SK-N-SH (cell line): ENCODE measurements around the gene CPSF3. TPM values are rescaled to one million over a fixed set of nuclear protein-coding genes. Genes with fewer than 3 reads are reported as not detected.

ENCODE experiments used
- CTCF ChIA-PET: fragments of 300-600, 350-600 bp; formaldehyde crosslinking; extraction: SDS; loops from one replicate; lab custom pipeline; 2021; lab: Yijun Ruan, JAX
- POLR2A ChIA-PET: fragments of 350-600 bp; sonication (Branson Sonifier 250); formaldehyde crosslinking; extraction: SDS; loops from one replicate; lab custom pipeline; 2020; ENCODE audit warnings: antibody characterized with exemption, inconsistent platforms; lab: Yijun Ruan, JAX
- DNase-seq: peaks from one replicate; pipeline ENCODE4 v3.0.0; 2012
- H2AFZ ChIP-seq: fragments of 200-600 bp; sonication (generic); 2 replicates; pipeline ENCODE4 v1.8.1; 2016; ENCODE audit warnings: antibody characterized with exemption, mild to moderate bottlenecking, low read depth
- H3F3A ChIP-seq: fragments of 200-600 bp; sonication (generic); replicated peaks from 2 replicates; pipeline ENCODE3; 2016; ENCODE audit warnings: antibody characterized with exemption, mild to moderate bottlenecking; ENCODE audit not compliant: insufficient read depth
- H3K27ac ChIP-seq, 2 experiments: fragments of 200-500 bp in 1 of 2; fragments of 200-600 bp in 1 of 2; sonication (Bioruptor generic) in 1 of 2; sonication (generic), shearing (Covaris generic) in 1 of 2; 2 replicates each; pipeline versions ENCODE4 v1.5.1 to v1.6.1; 2014 to 2016; ENCODE audit warnings: low read depth in 2 of 2, inconsistent platforms in 1 of 2, low read length in 1 of 2, mild to moderate bottlenecking in 1 of 2, mixed read lengths in 1 of 2
- H3K27me3 ChIP-seq: fragments of 200-600 bp; sonication (generic), shearing (Covaris generic); 2 replicates; pipeline ENCODE4 v1.6.1; 2016; ENCODE audit warnings: mixed run types; ENCODE audit not compliant: insufficient read depth
- H3K36me3 ChIP-seq, 2 experiments: fragments of 200-500 bp in 1 of 2; fragments of 200-600 bp in 1 of 2; sonication (Bioruptor generic) in 1 of 2; sonication (generic) in 1 of 2; replicated peaks in 1 of 2; 2 replicates each; pipeline versions ENCODE3 to v1.5.1; 2014 to 2016; ENCODE audit warnings: low read length in 1 of 2, mild to moderate bottlenecking in 1 of 2; ENCODE audit not compliant: insufficient read depth in 2 of 2, control insufficient read depth in 1 of 2
- H3K4me1 ChIP-seq, 2 experiments: fragments of 200-500 bp in 1 of 2; fragments of 200-600 bp in 1 of 2; sonication (Bioruptor generic) in 1 of 2; sonication (generic), shearing (Covaris generic) in 1 of 2; 2 replicates each; pipeline versions ENCODE4 v1.5.1 to v1.6.1; 2014 to 2016; ENCODE audit warnings: low read depth in 1 of 2, low read length in 1 of 2, mixed run types in 1 of 2; ENCODE audit not compliant: insufficient read depth in 2 of 2, control insufficient read depth in 1 of 2
- H3K4me2 ChIP-seq: fragments of 200-600 bp; sonication (generic), shearing (Covaris generic); 2 replicates; pipeline ENCODE4 v1.6.1; 2017; ENCODE audit warnings: mixed run types
- H3K4me3 ChIP-seq, 2 experiments: fragments of 200-500 bp in 1 of 2; fragments of 200-600 bp in 1 of 2; sonication (Bioruptor generic) in 1 of 2; sonication (generic), shearing (Covaris generic) in 1 of 2; 2 replicates each; pipeline versions ENCODE4 v1.5.1 to v1.8.1; 2014 to 2016; ENCODE audit warnings: low read depth in 2 of 2, inconsistent platforms in 1 of 2, low read length in 1 of 2, mild to moderate bottlenecking in 1 of 2, mixed read lengths in 1 of 2, moderate library complexity in 1 of 2
- H3K79me2 ChIP-seq: fragments of 200-600 bp; sonication (generic); 2 replicates; pipeline ENCODE4 v1.8.1; 2017; ENCODE audit warnings: mild to moderate bottlenecking; ENCODE audit not compliant: insufficient read depth
- H3K9ac ChIP-seq: fragments of 200-600 bp; sonication (generic); 2 replicates; pipeline ENCODE4 v1.6.1; 2017; ENCODE audit warnings: mixed run types
- H3K9me2 ChIP-seq: fragments of 200-600 bp; sonication (generic); 2 replicates; pipeline ENCODE4 v1.6.1; 2017; ENCODE audit warnings: mixed run types
- H3K9me3 ChIP-seq: fragments of 200-600 bp; sonication (generic); 2 replicates; pipeline ENCODE4 v1.6.1; 2017; ENCODE audit warnings: mixed run types, mild to moderate bottlenecking, moderate library complexity
- H4K20me1 ChIP-seq: fragments of 200-600 bp; sonication (generic); 2 replicates; pipeline ENCODE4 v1.6.1; 2017; ENCODE audit warnings: mild to moderate bottlenecking, mixed run types; ENCODE audit not compliant: insufficient read depth
- ELF1 ChIP-seq: IDR thresholded peaks from 2 replicates; pipeline ENCODE4 v1.4.0; 2012
- EZH2phosphoT487 ChIP-seq: fragments of 200-600 bp; sonication (generic); IDR thresholded peaks from 2 replicates; pipeline ENCODE4 v1.6.1; 2017; ENCODE audit warnings: low read depth, mixed run types, mild to moderate bottlenecking, antibody characterized with exemption, moderate library complexity, borderline replicate concordance
- FOSL2 ChIP-seq: IDR thresholded peaks from 2 replicates; pipeline ENCODE4 v1.4.0; 2012; ENCODE audit warnings: low read depth, mild to moderate bottlenecking, moderate library complexity, borderline replicate concordance
- FOXJ3 ChIP-seq: sonication (generic); formaldehyde crosslinking; IDR thresholded peaks from 2 replicates; pipeline ENCODE4 v1.5.1; 2020; ENCODE audit warnings: mild to moderate bottlenecking, missing genetic modification reagents
- FOXM1 ChIP-seq: IDR thresholded peaks from 2 replicates; pipeline ENCODE4 v1.4.0; 2012; ENCODE audit warnings: low read depth, mild to moderate bottlenecking
- GABPA ChIP-seq: IDR thresholded peaks from 2 replicates; pipeline ENCODE4 v1.4.0; 2012; ENCODE audit warnings: low read depth, mild to moderate bottlenecking
- JUND ChIP-seq: IDR thresholded peaks from 2 replicates; pipeline ENCODE4 v1.4.0; 2012
- MEF2A ChIP-seq: IDR thresholded peaks from 2 replicates; pipeline ENCODE4 v1.4.0; 2012; ENCODE audit warnings: low read depth, borderline replicate concordance
- MXI1 ChIP-seq: IDR thresholded peaks from 2 replicates; pipeline ENCODE4 v1.6.1; 2012; ENCODE audit warnings: mild to moderate bottlenecking, low read depth, low read length, improper control_type of control experiment
- NFIC ChIP-seq: IDR thresholded peaks from 2 replicates; pipeline ENCODE4 v1.4.0; 2012; ENCODE audit warnings: borderline replicate concordance
- POLR2AphosphoS5 ChIP-seq: IDR thresholded peaks from 2 replicates; pipeline ENCODE4 v1.6.1; 2012; ENCODE audit warnings: low read depth, low read length
- RFX5 ChIP-seq: IDR thresholded peaks from 2 replicates; pipeline ENCODE4 v1.6.1; 2012; ENCODE audit warnings: mild to moderate bottlenecking, improper control_type of control experiment, low read length
- SMC3 ChIP-seq: IDR thresholded peaks from 2 replicates; pipeline ENCODE4 v1.6.1; 2012; ENCODE audit warnings: low read depth, low read length, improper control_type of control experiment
- TAF1 ChIP-seq: IDR thresholded peaks from 2 replicates; pipeline ENCODE4 v1.6.1; 2012; ENCODE audit warnings: low read depth, mild to moderate bottlenecking, low read length, moderate library complexity, borderline replicate concordance
- TCF12 ChIP-seq: IDR thresholded peaks from 2 replicates; pipeline ENCODE4 v1.4.0; 2012
- TEAD4 ChIP-seq: IDR thresholded peaks from 2 replicates; pipeline ENCODE4 v1.4.0; 2012; ENCODE audit warnings: mild to moderate bottlenecking, borderline replicate concordance; ENCODE audit not compliant: insufficient read depth
- YY1 ChIP-seq: IDR thresholded peaks from 2 replicates; pipeline ENCODE4 v1.4.0; 2012; ENCODE audit warnings: low read depth, mild to moderate bottlenecking
- WGBS: methylation state at CpG from one replicate; pipeline ENCODE4 v1.1.6; 2017; ENCODE audit warnings: low lambda C conversion rate; 5-methylcytosine and 5-hydroxymethylcytosine counted together
- polyA plus RNA-seq, 3 experiments: library from polyadenylated mRNA; depleted of rRNA; stranded (reverse); fragments of >200 nt; gene quantifications; 2 replicates each; pipeline ENCODE4 v1.2.3, GENCODE V29; 2012
- TF ChIP-seq, protein P1 (sequence below): fragments of 200-600 bp; sonication (generic); IDR thresholded peaks from 2 replicates; pipeline ENCODE4 v1.6.1; 2017; ENCODE audit warnings: antibody characterized with exemption, mild to moderate bottlenecking, moderate library complexity
- TF ChIP-seq, protein P2 (sequence below): IDR thresholded peaks from 2 replicates; pipeline ENCODE4; 2012
- TF ChIP-seq, protein P3 (sequence below): fragments of 150-350 bp; IDR thresholded peaks from 2 replicates; pipeline ENCODE4 v1.6.1; 2017; ENCODE audit warnings: antibody characterized with exemption, low read length, low read depth, borderline replicate concordance
- TF ChIP-seq, protein P4 (sequence below): IDR thresholded peaks from 2 replicates; pipeline ENCODE4 v1.4.0; 2012; ENCODE audit warnings: low read depth, borderline replicate concordance
- TF ChIP-seq, protein P5 (sequence below): IDR thresholded peaks from 2 replicates; pipeline ENCODE4 v1.6.1; 2012; ENCODE audit warnings: mild to moderate bottlenecking, low read depth, low read length, moderate library complexity

The CPSF3 gene
- polyA plus RNA-seq, 1 of the 3 experiments (the other 2 are of a cell fraction) = 34.2 TPM

DNA sequence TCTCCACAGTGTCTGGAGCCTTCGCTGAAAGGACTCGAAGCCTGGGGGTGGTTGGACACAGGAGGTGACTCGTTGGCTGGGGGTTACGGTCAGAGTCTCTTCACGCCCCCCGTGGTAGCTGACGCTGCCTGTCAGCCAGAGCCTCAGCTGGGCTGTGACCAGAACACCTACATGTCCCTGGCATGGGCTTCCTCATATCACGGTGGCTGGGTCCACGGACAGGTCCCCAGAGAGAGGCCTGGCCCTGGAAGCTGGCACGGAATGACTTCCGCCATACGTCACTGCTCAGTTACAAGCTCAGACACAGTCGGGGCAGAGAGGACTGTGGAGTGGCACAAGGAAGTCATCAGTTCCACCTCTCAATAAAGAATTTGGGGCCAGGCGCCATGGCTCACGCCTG, 28.6 kb upstream of the CPSF3 start:
- DNase-seq = no peak
- H3K36me3 ChIP-seq = peaks cover 55 to 66% of the 10 kb centered on the region in 2 experiments
- H3K9ac ChIP-seq = no peak overlapping the region
- WGBS = 100% methylated on average over 13 of the region's 15 CpGs
- no peak overlapping the region for H3K4me2 ChIP-seq
- POLR2A ChIA-PET = no interaction called here
- H2AFZ ChIP-seq = no peak overlapping the region
- no peaks in the 10 kb centered on the region; the same call in 1 of the 2 replicates for H3K79me2 ChIP-seq
- H3F3A ChIP-seq = peaks cover 5% of the 10 kb centered on the region
- CTCF ChIA-PET = interaction anchor here (0.7 kb wide), 1 partner anchor 51 kb away, joined by 3 read pairs; no protein-coding TSS in a partner anchor
- H3K27me3 ChIP-seq = no peaks in the 10 kb centered on the region
- no peak for TF ChIP-seq FOXJ3 (CRISPR knock-in tag)
- no peak for TF ChIP-seq POLR2AphosphoS5
- no peak for TF ChIP-seq MXI1
- TF ChIP-seq, protein P1, sequence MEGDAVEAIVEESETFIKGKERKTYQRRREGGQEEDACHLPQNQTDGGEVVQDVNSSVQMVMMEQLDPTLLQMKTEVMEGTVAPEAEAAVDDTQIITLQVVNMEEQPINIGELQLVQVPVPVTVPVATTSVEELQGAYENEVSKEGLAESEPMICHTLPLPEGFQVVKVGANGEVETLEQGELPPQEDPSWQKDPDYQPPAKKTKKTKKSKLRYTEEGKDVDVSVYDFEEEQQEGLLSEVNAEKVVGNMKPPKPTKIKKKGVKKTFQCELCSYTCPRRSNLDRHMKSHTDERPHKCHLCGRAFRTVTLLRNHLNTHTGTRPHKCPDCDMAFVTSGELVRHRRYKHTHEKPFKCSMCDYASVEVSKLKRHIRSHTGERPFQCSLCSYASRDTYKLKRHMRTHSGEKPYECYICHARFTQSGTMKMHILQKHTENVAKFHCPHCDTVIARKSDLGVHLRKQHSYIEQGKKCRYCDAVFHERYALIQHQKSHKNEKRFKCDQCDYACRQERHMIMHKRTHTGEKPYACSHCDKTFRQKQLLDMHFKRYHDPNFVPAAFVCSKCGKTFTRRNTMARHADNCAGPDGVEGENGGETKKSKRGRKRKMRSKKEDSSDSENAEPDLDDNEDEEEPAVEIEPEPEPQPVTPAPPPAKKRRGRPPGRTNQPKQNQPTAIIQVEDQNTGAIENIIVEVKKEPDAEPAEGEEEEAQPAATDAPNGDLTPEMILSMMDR = no peak
- TF ChIP-seq TEAD4 = no peak
- no peak for TF ChIP-seq FOXM1
- TF ChIP-seq GABPA = no peak
- TF ChIP-seq YY1 = no peak
- no peak for TF ChIP-seq MEF2A
- TF ChIP-seq SMC3 = no peak
- TF ChIP-seq EZH2phosphoT487 = no peak
- TF ChIP-seq, protein P2, sequence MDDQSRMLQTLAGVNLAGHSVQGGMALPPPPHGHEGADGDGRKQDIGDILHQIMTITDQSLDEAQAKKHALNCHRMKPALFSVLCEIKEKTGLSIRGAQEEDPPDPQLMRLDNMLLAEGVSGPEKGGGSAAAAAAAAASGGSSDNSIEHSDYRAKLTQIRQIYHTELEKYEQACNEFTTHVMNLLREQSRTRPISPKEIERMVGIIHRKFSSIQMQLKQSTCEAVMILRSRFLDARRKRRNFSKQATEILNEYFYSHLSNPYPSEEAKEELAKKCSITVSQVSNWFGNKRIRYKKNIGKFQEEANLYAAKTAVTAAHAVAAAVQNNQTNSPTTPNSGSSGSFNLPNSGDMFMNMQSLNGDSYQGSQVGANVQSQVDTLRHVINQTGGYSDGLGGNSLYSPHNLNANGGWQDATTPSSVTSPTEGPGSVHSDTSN = no peak
- H3K9me3 ChIP-seq = no peaks in the 10 kb centered on the region
- H4K20me1 ChIP-seq = no peaks in the 10 kb centered on the region
- no peaks in the 10 kb centered on the region for H3K9me2 ChIP-seq
- no peaks in the 10 kb centered on the region; a peak in 2 of 4 replicates for H3K4me1 ChIP-seq
- H3K27ac ChIP-seq = no peak overlapping the region
- no peak overlapping the region for H3K4me3 ChIP-seq

DNA sequence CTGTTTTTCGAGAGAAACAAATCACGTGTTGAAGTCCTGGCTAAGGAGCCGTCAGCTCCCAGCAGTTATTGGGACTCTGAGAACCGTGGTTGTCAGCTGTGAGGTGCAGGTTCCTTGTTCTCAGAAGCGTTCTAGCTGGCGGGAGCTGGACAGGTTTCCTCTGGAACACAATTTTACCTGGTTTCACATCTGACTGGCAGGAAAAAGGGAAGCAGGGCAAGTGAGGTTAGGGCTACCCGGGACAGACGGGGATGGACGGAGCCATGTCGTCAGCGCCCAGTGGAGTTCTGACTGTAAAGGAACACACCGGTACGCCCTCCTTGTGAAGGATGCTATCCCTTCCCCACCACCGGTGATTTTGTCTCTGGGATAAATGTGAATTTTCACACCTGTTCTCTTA, 26.3 kb upstream of the CPSF3 start:
- Histone ChIP-seq H3K9me3 (no peaks in the 10 kb centered on the region), H3K9me2 (no peaks in the 10 kb centered on the region), H2AFZ (no peak overlapping the region), H3K27ac (no peak overlapping the region), H3K4me1 (no peaks in the 10 kb centered on the region; a peak in 2 of 4 replicates), H3K36me3 (peaks cover 56 to 58% of the 10 kb centered on the region in 2 experiments), H3F3A (peaks cover 5% of the 10 kb centered on the region), H4K20me1 (no peaks in the 10 kb centered on the region), H3K4me2 (no peak overlapping the region), H3K9ac (no peak overlapping the region), H3K79me2 (no peaks in the 10 kb centered on the region), H3K27me3 (no peaks in the 10 kb centered on the region), H3K4me3 (no peak overlapping the region)
- no peak for DNase-seq
- ChIA-PET POLR2A (no interaction called here), CTCF (interaction anchor here (1.2 kb wide), 1 partner anchor 33 kb away, joined by 3 read pairs; no protein-coding TSS in a partner anchor)
- WGBS = 98% methylated on average over 14 of the region's 14 CpGs
- TF ChIP-seq NFIC (no peak), TCF12 (no peak), FOSL2 (no peak), MEF2A (no peak), GABPA (no peak), TAF1 (no peak), ELF1 (no peak), SMC3 (no peak), TEAD4 (no peak), RFX5 (no peak), JUND (no peak)
- TF ChIP-seq, protein P3, sequence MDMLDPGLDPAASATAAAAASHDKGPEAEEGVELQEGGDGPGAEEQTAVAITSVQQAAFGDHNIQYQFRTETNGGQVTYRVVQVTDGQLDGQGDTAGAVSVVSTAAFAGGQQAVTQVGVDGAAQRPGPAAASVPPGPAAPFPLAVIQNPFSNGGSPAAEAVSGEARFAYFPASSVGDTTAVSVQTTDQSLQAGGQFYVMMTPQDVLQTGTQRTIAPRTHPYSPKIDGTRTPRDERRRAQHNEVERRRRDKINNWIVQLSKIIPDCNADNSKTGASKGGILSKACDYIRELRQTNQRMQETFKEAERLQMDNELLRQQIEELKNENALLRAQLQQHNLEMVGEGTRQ = no peak
- TF ChIP-seq, protein P4, sequence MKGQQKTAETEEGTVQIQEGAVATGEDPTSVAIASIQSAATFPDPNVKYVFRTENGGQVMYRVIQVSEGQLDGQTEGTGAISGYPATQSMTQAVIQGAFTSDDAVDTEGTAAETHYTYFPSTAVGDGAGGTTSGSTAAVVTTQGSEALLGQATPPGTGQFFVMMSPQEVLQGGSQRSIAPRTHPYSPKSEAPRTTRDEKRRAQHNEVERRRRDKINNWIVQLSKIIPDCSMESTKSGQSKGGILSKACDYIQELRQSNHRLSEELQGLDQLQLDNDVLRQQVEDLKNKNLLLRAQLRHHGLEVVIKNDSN = no peak
- TF ChIP-seq, protein P5, sequence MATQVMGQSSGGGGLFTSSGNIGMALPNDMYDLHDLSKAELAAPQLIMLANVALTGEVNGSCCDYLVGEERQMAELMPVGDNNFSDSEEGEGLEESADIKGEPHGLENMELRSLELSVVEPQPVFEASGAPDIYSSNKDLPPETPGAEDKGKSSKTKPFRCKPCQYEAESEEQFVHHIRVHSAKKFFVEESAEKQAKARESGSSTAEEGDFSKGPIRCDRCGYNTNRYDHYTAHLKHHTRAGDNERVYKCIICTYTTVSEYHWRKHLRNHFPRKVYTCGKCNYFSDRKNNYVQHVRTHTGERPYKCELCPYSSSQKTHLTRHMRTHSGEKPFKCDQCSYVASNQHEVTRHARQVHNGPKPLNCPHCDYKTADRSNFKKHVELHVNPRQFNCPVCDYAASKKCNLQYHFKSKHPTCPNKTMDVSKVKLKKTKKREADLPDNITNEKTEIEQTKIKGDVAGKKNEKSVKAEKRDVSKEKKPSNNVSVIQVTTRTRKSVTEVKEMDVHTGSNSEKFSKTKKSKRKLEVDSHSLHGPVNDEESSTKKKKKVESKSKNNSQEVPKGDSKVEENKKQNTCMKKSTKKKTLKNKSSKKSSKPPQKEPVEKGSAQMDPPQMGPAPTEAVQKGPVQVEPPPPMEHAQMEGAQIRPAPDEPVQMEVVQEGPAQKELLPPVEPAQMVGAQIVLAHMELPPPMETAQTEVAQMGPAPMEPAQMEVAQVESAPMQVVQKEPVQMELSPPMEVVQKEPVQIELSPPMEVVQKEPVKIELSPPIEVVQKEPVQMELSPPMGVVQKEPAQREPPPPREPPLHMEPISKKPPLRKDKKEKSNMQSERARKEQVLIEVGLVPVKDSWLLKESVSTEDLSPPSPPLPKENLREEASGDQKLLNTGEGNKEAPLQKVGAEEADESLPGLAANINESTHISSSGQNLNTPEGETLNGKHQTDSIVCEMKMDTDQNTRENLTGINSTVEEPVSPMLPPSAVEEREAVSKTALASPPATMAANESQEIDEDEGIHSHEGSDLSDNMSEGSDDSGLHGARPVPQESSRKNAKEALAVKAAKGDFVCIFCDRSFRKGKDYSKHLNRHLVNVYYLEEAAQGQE = no peak
